ENCODE measurements around the gene FRMPD2.
"Not testable (repeated sequence)": the region's sequence is repeated elsewhere in the genome, so short reads cannot be mapped to it uniquely, and the experiment has no call there.

Gene FRMPD2

DNA sequence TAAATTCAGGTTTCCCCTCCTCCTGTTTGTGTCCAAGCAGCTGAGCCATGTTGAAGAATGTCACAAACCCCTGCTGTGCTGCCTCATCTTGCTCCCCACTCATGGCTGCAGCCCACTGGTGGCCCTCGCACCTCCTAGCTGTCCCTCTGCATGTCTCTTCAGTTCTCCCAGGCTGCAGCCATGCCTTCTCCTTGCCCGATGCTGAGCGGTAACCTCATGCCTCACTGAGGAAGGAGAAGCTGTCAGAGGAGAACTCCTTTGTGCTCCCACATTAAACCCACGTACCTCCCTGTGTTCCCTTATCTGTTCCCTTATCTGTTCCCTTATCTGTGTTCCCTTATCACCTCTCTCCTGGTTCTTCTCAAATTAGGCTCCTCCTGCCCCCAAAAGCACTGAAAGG is 10.3 kb upstream of the FRMPD2 start:
- Histone ChIP-seq H2AK5ac (ENCODE audit: low read depth, low read length) (no peak overlapping the region), H2BK15ac (ENCODE audit: low read length) (no peak overlapping the region), H3K18ac (ENCODE audit: low read length) (no peak overlapping the region), H3K4me1 (ENCODE audit: control insufficient read depth in 2 of 2, insufficient read depth in 1 of 2, low read depth in 1 of 2, low read length in 2 of 2) (no peaks in the 10 kb centered on the region), H3K4ac (ENCODE audit: low read length) (no peak overlapping the region), H3K27me3 (ENCODE audit: control insufficient read depth in 3 of 3, insufficient read depth in 3 of 3, low read depth in 1 of 3, low read length in 3 of 3) (no peaks in the 10 kb centered on the region), H4K8ac (ENCODE audit: low read depth, low read length) (no peak overlapping the region), H3K27ac (replicated peaks; ENCODE audit: low read length) (no peak overlapping the region), H2BK120ac (ENCODE audit: low read depth, low read length) (no peak overlapping the region), H3K23ac (ENCODE audit: low read depth, low read length, poor library complexity) (peak overlapping the region; percentile 28), H2BK5ac (ENCODE audit: low read length) (no peak overlapping the region), H3K14ac (ENCODE audit: low read length) (no peak overlapping the region), H3K4me2 (ENCODE audit: insufficient read depth, low read length, poor library complexity, severe bottlenecking) (no peak overlapping the region), H3K36me3 (replicated peaks in 1 of 2; ENCODE audit: control insufficient read depth in 2 of 2, insufficient read depth in 2 of 2, low read length in 2 of 2) (no peaks in the 10 kb centered on the region), H3K9ac (ENCODE audit: low read depth, low read length, poor library complexity) (no peak overlapping the region), H2AFZ (ENCODE audit: low read length) (no peak overlapping the region), H3K79me1 (ENCODE audit: low read depth, low read length) (no peaks in the 10 kb centered on the region), H3K4me3 (ENCODE audit: low read length in 2 of 2) (no peak overlapping the region), H2BK12ac (ENCODE audit: low read length) (no peak overlapping the region), H4K91ac (ENCODE audit: low read depth, low read length, poor library complexity) (no peak overlapping the region), H3K9me3 (replicated peaks in 1 of 2; ENCODE audit: control insufficient read depth in 2 of 2, insufficient read depth in 1 of 2, low read depth in 1 of 2, low read length in 2 of 2) (peaks cover 3 to 6% of the 10 kb centered on the region in 2 donors)
- WGBS, 2 donors (ENCODE audit: extremely low coverage in 2 of 2, insufficient read length in 2 of 2, insufficient replicate concordance in 1 of 2), result no CpG with 5 or more reads among the region's 4 CpGs
- no peak for DNase-seq (ENCODE audit: low spot score)

DNA sequence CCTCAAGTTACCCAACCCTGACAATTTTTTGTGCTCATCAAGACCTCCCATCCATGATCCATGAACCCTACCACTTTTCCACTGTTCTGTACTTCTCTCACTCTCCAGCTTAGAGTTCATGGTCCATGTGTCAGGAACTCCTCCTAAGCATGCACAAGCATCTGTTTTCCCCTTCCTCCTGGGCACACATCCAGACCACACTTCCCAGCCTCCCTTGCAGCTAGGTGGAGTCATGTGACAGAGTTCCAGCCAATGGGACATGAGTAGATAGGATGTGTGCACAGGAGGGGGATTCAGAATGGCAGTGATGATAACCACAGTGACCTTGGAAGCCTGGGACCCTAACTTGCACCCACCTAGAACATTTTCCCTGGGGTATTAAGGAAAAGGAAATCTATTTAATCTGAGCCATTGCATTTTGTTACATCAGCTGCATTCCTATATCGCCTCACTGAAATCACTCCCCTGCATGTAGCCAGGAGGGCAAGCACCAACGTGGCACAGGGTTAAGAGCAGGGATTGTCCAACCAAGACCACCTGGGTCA is 9.6 kb upstream of the FRMPD2 start:
- H3K27me3 ChIP-seq (ENCODE audit: control insufficient read depth in 3 of 3, insufficient read depth in 3 of 3, low read depth in 1 of 3, low read length in 3 of 3), result no peaks in the 10 kb centered on the region
- H3K4me2 ChIP-seq (ENCODE audit: insufficient read depth, low read length, poor library complexity, severe bottlenecking), result no peak overlapping the region
- no peak overlapping the region for H3K9ac ChIP-seq (ENCODE audit: low read depth, low read length, poor library complexity)
- no peak overlapping the region for H2AFZ ChIP-seq (ENCODE audit: low read length)
- H3K27ac ChIP-seq (replicated peaks; ENCODE audit: low read length), result no peak overlapping the region
- H3K4me1 ChIP-seq (ENCODE audit: control insufficient read depth in 2 of 2, insufficient read depth in 1 of 2, low read depth in 1 of 2, low read length in 2 of 2), result no peaks in the 10 kb centered on the region
- H3K36me3 ChIP-seq (replicated peaks in 1 of 2; ENCODE audit: control insufficient read depth in 2 of 2, insufficient read depth in 2 of 2, low read length in 2 of 2), result no peaks in the 10 kb centered on the region
- H3K18ac ChIP-seq (ENCODE audit: low read length), result no peak overlapping the region
- H2BK15ac ChIP-seq (ENCODE audit: low read length), result no peak overlapping the region
- WGBS, 2 donors (ENCODE audit: extremely low coverage in 2 of 2, insufficient read length in 2 of 2, insufficient replicate concordance in 1 of 2), result no CpG with 5 or more reads among the region's 2 CpGs
- H3K79me1 ChIP-seq (ENCODE audit: low read depth, low read length), result no peaks in the 10 kb centered on the region
- H2BK120ac ChIP-seq (ENCODE audit: low read depth, low read length), result no peak overlapping the region
- H4K8ac ChIP-seq (ENCODE audit: low read depth, low read length), result no peak overlapping the region
- H3K23ac ChIP-seq (ENCODE audit: low read depth, low read length, poor library complexity), result no peak overlapping the region
- H2AK5ac ChIP-seq (ENCODE audit: low read depth, low read length), result no peak overlapping the region
- no peak overlapping the region for H3K4me3 ChIP-seq (ENCODE audit: low read length in 2 of 2)
- no peak overlapping the region for H3K4ac ChIP-seq (ENCODE audit: low read length)
- no peak overlapping the region for H4K91ac ChIP-seq (ENCODE audit: low read depth, low read length, poor library complexity)
- H2BK5ac ChIP-seq (ENCODE audit: low read length), result no peak overlapping the region
- H3K14ac ChIP-seq (ENCODE audit: low read length), result no peak overlapping the region
- DNase-seq (ENCODE audit: low spot score), result no peak
- no peak overlapping the region for H2BK12ac ChIP-seq (ENCODE audit: low read length)
- H3K9me3 ChIP-seq (replicated peaks in 1 of 2; ENCODE audit: control insufficient read depth in 2 of 2, insufficient read depth in 1 of 2, low read depth in 1 of 2, low read length in 2 of 2), result peaks cover 3 to 6% of the 10 kb centered on the region in 2 donors

DNA sequence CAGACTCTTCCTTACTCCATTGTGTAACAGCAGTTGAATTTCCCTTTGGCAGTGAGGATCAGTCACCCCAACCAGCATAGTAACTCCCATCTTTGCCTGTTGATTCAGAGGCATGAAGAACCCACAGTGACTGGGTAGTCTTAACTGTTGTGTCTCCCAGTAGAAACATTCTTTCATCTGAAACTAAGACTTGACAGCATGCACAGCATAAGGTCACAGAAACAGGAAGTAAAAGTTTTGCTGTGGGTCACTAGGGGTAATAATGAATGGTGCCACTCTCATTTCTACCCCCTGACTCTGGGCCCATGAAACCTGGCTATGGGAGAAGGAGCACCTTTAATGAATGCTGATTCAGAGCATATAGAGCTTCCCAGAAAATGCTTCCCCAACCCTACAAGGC is 8.3 kb upstream of the FRMPD2 start:
- no peak overlapping the region for H3K4me3 ChIP-seq (ENCODE audit: low read length in 2 of 2)
- H3K27ac ChIP-seq (replicated peaks; ENCODE audit: low read length), result no peak overlapping the region
- no peak overlapping the region for H3K9ac ChIP-seq (ENCODE audit: low read depth, low read length, poor library complexity)
- no peaks in the 10 kb centered on the region for H3K4me1 ChIP-seq (ENCODE audit: control insufficient read depth in 2 of 2, insufficient read depth in 1 of 2, low read depth in 1 of 2, low read length in 2 of 2)
- no peak overlapping the region for H2AK5ac ChIP-seq (ENCODE audit: low read depth, low read length)
- no peak overlapping the region for H2BK12ac ChIP-seq (ENCODE audit: low read length)
- H3K18ac ChIP-seq (ENCODE audit: low read length), result no peak overlapping the region
- H3K14ac ChIP-seq (ENCODE audit: low read length), result no peak overlapping the region
- H2AFZ ChIP-seq (ENCODE audit: low read length), result no peak overlapping the region
- H3K9me3 ChIP-seq (replicated peaks in 1 of 2; ENCODE audit: control insufficient read depth in 2 of 2, insufficient read depth in 1 of 2, low read depth in 1 of 2, low read length in 2 of 2), result peaks cover 3 to 6% of the 10 kb centered on the region in 2 donors
- no peaks in the 10 kb centered on the region for H3K27me3 ChIP-seq (ENCODE audit: control insufficient read depth in 3 of 3, insufficient read depth in 3 of 3, low read depth in 1 of 3, low read length in 3 of 3)
- DNase-seq (ENCODE audit: low spot score), result no peak
- no peak overlapping the region for H3K4ac ChIP-seq (ENCODE audit: low read length)
- no peak overlapping the region for H3K23ac ChIP-seq (ENCODE audit: low read depth, low read length, poor library complexity)
- no peak overlapping the region for H3K4me2 ChIP-seq (ENCODE audit: insufficient read depth, low read length, poor library complexity, severe bottlenecking)
- no peak overlapping the region for H2BK15ac ChIP-seq (ENCODE audit: low read length)
- no peak overlapping the region for H4K91ac ChIP-seq (ENCODE audit: low read depth, low read length, poor library complexity)
- no peak overlapping the region for H4K8ac ChIP-seq (ENCODE audit: low read depth, low read length)
- H3K79me1 ChIP-seq (ENCODE audit: low read depth, low read length), result no peaks in the 10 kb centered on the region
- H2BK5ac ChIP-seq (ENCODE audit: low read length), result no peak overlapping the region
- no peaks in the 10 kb centered on the region for H3K36me3 ChIP-seq (replicated peaks in 1 of 2; ENCODE audit: control insufficient read depth in 2 of 2, insufficient read depth in 2 of 2, low read length in 2 of 2)
- H2BK120ac ChIP-seq (ENCODE audit: low read depth, low read length), result no peak overlapping the region

DNA sequence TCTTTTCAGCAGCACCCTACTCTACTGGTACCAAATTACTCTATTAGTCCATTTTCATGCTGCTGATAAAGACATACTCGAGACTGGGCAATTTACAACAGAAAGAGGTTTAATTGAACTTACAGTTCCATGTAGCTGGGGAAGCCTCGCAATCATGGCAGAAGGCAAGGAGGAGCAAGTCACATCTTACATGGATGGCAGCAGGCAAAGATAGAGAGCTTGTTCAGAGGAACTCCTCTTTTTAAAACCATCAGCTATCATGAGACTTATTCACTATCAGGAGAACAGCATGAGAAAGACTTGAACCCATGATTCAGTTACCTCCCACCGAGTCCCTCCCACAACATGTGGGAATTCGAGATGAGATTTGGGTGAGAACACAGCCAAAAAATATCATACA is 7.2 kb upstream of the FRMPD2 start:
- H4K91ac ChIP-seq (ENCODE audit: low read depth, low read length, poor library complexity); H3K23ac ChIP-seq (ENCODE audit: low read depth, low read length, poor library complexity); H3K18ac ChIP-seq (ENCODE audit: low read length); H2BK15ac ChIP-seq (ENCODE audit: low read length); H3K4me2 ChIP-seq (ENCODE audit: insufficient read depth, low read length, poor library complexity, severe bottlenecking); H2AFZ ChIP-seq (ENCODE audit: low read length); H3K36me3 ChIP-seq (replicated peaks in 1 of 2; ENCODE audit: control insufficient read depth in 2 of 2, insufficient read depth in 2 of 2, low read length in 2 of 2); H2AK5ac ChIP-seq (ENCODE audit: low read depth, low read length); H4K8ac ChIP-seq (ENCODE audit: low read depth, low read length); DNase-seq (ENCODE audit: low spot score); H3K4ac ChIP-seq (ENCODE audit: low read length); H2BK5ac ChIP-seq (ENCODE audit: low read length); H3K9me3 ChIP-seq (replicated peaks in 1 of 2; ENCODE audit: control insufficient read depth in 2 of 2, insufficient read depth in 1 of 2, low read depth in 1 of 2, low read length in 2 of 2); H3K4me3 ChIP-seq (ENCODE audit: low read length in 2 of 2); H3K27me3 ChIP-seq (ENCODE audit: control insufficient read depth in 3 of 3, insufficient read depth in 3 of 3, low read depth in 1 of 3, low read length in 3 of 3); H3K14ac ChIP-seq (ENCODE audit: low read length); H3K4me1 ChIP-seq (ENCODE audit: control insufficient read depth in 2 of 2, insufficient read depth in 1 of 2, low read depth in 1 of 2, low read length in 2 of 2); H3K79me1 ChIP-seq (ENCODE audit: low read depth, low read length); H2BK12ac ChIP-seq (ENCODE audit: low read length); H2BK120ac ChIP-seq (ENCODE audit: low read depth, low read length); H3K9ac ChIP-seq (ENCODE audit: low read depth, low read length, poor library complexity); H3K27ac ChIP-seq (replicated peaks; ENCODE audit: low read length): not testable (repeated sequence)
- WGBS, 2 donors (ENCODE audit: extremely low coverage in 2 of 2, insufficient read length in 2 of 2, insufficient replicate concordance in 1 of 2), result no CpG with 5 or more reads among the region's 4 CpGs

All from neuronal stem cell (in vitro differentiated cells).